Progenitor cell of endocrine pancreas (in vitro differentiated cells): Measurements from ENCODE around the gene MAPT. TPM values are rescaled to one million over a fixed set of nuclear protein-coding genes. Genes with fewer than 3 reads are reported as not detected.

Source experiments
- DNase-seq: peaks from one replicate; pipeline ENCODE4 v3.0.0; 2021; ENCODE audit warnings: low spot score; ENCODE audit not compliant: unreplicated experiment
- H3K27ac Mint-ChIP-seq: 2 replicates; pipeline ENCODE4 v1.8.0; 2021; ENCODE audit warnings: mild to moderate bottlenecking, moderate library complexity, mixed read lengths
- H3K27me3 Mint-ChIP-seq: 2 replicates; pipeline ENCODE4 v1.8.0; 2021; ENCODE audit warnings: mixed read lengths
- H3K36me3 Mint-ChIP-seq: 2 replicates; pipeline ENCODE4 v1.8.0; 2022; ENCODE audit warnings: mixed read lengths; ENCODE audit not compliant: insufficient read depth
- H3K4me1 Mint-ChIP-seq: 2 replicates; pipeline ENCODE4 v1.8.0; 2021; ENCODE audit warnings: low read depth, mixed read lengths
- H3K4me3 Mint-ChIP-seq: 2 replicates; pipeline ENCODE4 v1.8.0; 2021; ENCODE audit warnings: low read depth, mild to moderate bottlenecking, moderate library complexity, mixed read lengths
- H3K9me3 Mint-ChIP-seq: 2 replicates; pipeline ENCODE4 v1.8.0; 2021; ENCODE audit warnings: low read depth, mixed read lengths
- CTCF ChIP-seq: fragments of 200-600 bp; sonication (generic); IDR thresholded peaks from one replicate; pipeline ENCODE4 v1.5.0; 2021; ENCODE audit warnings: antibody characterized with exemption, mild to moderate bottlenecking; ENCODE audit not compliant: unreplicated experiment
- total RNA-seq: library from RNA; stranded (reverse); gene quantifications from 2 replicates; pipeline ENCODE4 v1.2.1, GENCODE V29; 2021

Gene MAPT
- total RNA-seq, 1 donor from 2014 or later, result 2.5 TPM

- no peak overlapping the region for H3K4me3 Mint-ChIP-seq
- H3K27me3 Mint-ChIP-seq, result peaks cover 5% of the 10 kb centered on the region
- no peak for DNase-seq
- no peaks in the 10 kb centered on the region for H3K36me3 Mint-ChIP-seq
- H3K27ac Mint-ChIP-seq, result no peak overlapping the region
- H3K9me3 Mint-ChIP-seq, result no peaks in the 10 kb centered on the region
- TF ChIP-seq CTCF, result no peak
- H3K4me1 Mint-ChIP-seq, result no peaks in the 10 kb centered on the region
Observed at GRCh38 chr17:46007461-46007965, 113.2 kb downstream of the MAPT start.

GRCh38 chr17:46008591-46008990 lies 114.2 kb downstream of the MAPT start:
- H3K27me3 Mint-ChIP-seq, result peaks cover 5% of the 10 kb centered on the region
- no peak overlapping the region for H3K4me3 Mint-ChIP-seq
- no peaks in the 10 kb centered on the region for H3K9me3 Mint-ChIP-seq
- DNase-seq, result no peak
- TF ChIP-seq CTCF, result no peak
- H3K36me3 Mint-ChIP-seq, result no peaks in the 10 kb centered on the region
- peaks cover 2% of the 10 kb centered on the region for H3K4me1 Mint-ChIP-seq
- H3K27ac Mint-ChIP-seq, result no peak overlapping the region

DNA sequence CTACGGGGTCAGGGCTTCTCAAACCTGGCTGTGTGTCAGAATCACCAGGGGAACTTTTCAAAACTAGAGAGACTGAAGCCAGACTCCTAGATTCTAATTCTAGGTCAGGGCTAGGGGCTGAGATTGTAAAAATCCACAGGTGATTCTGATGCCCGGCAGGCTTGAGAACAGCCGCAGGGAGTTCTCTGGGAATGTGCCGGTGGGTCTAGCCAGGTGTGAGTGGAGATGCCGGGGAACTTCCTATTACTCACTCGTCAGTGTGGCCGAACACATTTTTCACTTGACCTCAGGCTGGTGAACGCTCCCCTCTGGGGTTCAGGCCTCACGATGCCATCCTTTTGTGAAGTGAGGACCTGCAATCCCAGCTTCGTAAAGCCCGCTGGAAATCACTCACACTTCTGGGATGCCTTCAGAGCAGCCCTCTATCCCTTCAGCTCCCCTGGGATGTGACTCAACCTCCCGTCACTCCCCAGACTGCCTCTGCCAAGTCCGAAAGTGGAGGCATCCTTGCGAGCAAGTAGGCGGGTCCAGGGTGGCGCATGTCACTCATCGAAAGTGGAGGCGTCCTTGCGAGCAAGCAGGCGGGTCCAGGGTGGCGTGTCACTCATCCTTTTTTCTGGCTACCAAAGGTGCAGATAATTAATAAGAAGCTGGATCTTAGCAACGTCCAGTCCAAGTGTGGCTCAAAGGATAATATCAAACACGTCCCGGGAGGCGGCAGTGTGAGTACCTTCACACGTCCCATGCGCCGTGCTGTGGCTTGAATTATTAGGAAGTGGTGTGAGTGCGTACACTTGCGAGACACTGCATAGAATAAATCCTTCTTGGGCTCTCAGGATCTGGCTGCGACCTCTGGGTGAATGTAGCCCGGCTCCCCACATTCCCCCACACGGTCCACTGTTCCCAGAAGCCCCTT lies 115.6 kb downstream of the MAPT start:
- Mint-ChIP-seq H3K4me1 (peaks cover 7% of the 10 kb centered on the region), H3K36me3 (no peaks in the 10 kb centered on the region), H3K27ac (no peak overlapping the region), H3K27me3 (peaks cover 5% of the 10 kb centered on the region), H3K4me3 (no peak overlapping the region), H3K9me3 (no peaks in the 10 kb centered on the region)
- TF ChIP-seq CTCF, result no peak
- no peak for DNase-seq

GRCh38 chr17:46010597-46011186 lies 116.3 kb downstream of the MAPT start:
- H3K27me3 Mint-ChIP-seq, result peaks cover 5% of the 10 kb centered on the region
- no peak for DNase-seq
- TF ChIP-seq CTCF, result no peak
- peaks cover 7% of the 10 kb centered on the region for H3K4me1 Mint-ChIP-seq
- no peak overlapping the region for H3K27ac Mint-ChIP-seq
- no peaks in the 10 kb centered on the region for H3K36me3 Mint-ChIP-seq
- no peak overlapping the region for H3K4me3 Mint-ChIP-seq
- no peaks in the 10 kb centered on the region for H3K9me3 Mint-ChIP-seq

DNA sequence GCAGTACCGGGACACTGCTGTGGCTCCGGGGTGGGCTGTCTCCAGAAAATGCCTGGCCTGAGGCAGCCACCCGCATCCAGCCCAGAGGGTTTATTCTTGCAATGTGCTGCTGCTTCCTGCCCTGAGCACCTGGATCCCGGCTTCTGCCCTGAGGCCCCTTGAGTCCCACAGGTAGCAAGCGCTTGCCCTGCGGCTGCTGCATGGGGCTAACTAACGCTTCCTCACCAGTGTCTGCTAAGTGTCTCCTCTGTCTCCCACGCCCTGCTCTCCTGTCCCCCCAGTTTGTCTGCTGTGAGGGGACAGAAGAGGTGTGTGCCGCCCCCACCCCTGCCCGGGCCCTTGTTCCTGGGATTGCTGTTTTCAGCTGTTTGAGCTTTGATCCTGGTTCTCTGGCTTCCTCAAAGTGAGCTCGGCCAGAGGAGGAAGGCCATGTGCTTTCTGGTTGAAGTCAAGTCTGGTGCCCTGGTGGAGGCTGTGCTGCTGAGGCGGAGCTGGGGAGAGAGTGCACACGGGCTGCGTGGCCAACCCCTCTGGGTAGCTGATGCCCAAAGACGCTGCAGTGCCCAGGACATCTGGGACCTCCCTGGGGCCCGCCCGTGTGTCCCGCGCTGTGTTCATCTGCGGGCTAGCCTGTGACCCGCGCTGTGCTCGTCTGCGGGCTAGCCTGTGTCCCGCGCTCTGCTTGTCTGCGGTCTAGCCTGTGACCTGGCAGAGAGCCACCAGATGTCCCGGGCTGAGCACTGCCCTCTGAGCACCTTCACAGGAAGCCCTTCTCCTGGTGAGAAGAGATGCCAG lies 117.6 kb downstream of the MAPT start:
- no peaks in the 10 kb centered on the region for H3K36me3 Mint-ChIP-seq
- H3K4me1 Mint-ChIP-seq, result peaks cover 7% of the 10 kb centered on the region
- H3K4me3 Mint-ChIP-seq, result no peak overlapping the region
- DNase-seq, result no peak
- H3K27me3 Mint-ChIP-seq, result peaks cover 5% of the 10 kb centered on the region
- no peaks in the 10 kb centered on the region for H3K9me3 Mint-ChIP-seq
- no peak overlapping the region for H3K27ac Mint-ChIP-seq
- no peak for TF ChIP-seq CTCF
